DND-41 (cell line): ENCODE results near the gene OCA2.

Experiments
- ATAC-seq: fragments of 200-7000 bp; cut with Tn5 transposase; 3 replicates; pipeline ENCODE4 v1.9.1; 2021; ENCODE audit warnings: low read depth; ENCODE audit not compliant: insufficient read depth
- DNase-seq: peaks from one replicate; pipeline ENCODE4 v3.0.0-alpha.2; 2020
- H2AFZ ChIP-seq: 2 replicates; pipeline ENCODE4 v1.6.0; 2012; ENCODE audit warnings: low read depth, low read length
- H3K27ac ChIP-seq: 2 replicates; pipeline ENCODE4 v1.5.1; 2012; ENCODE audit warnings: low read length, inconsistent platforms
- H3K27me3 ChIP-seq: fragments of 200-600 bp; sonication (generic); 2 replicates; pipeline ENCODE4 v1.6.0; 2012; ENCODE audit warnings: low read length, mild to moderate bottlenecking, inconsistent platforms; ENCODE audit not compliant: insufficient read depth, poor library complexity
- H3K36me3 ChIP-seq: 2 replicates; pipeline ENCODE4 v1.5.1; 2012; ENCODE audit warnings: low read length, inconsistent platforms; ENCODE audit not compliant: insufficient read depth
- H3K4me1 ChIP-seq: 2 replicates; pipeline ENCODE4 v1.5.1; 2012; ENCODE audit warnings: mild to moderate bottlenecking, low read length; ENCODE audit not compliant: insufficient read depth
- H3K4me2 ChIP-seq: 2 replicates; pipeline ENCODE4 v1.6.0; 2012; ENCODE audit warnings: mild to moderate bottlenecking, moderate library complexity, low read length, inconsistent platforms; ENCODE audit not compliant: insufficient read depth
- H3K4me3 ChIP-seq, 2 experiments: fragments of 200-600 bp in 1 of 2; shearing (Covaris generic) in 1 of 2; 2 replicates each; pipeline ENCODE4 v1.5.1; 2012 to 2016; ENCODE audit warnings: inconsistent platforms in 2 of 2, low read length in 2 of 2, mild to moderate bottlenecking in 2 of 2, low read depth in 1 of 2, moderate library complexity in 1 of 2
- H3K79me2 ChIP-seq: 2 replicates; pipeline ENCODE4 v1.6.0; 2012; ENCODE audit warnings: low read length, inconsistent platforms; ENCODE audit not compliant: insufficient read depth
- H3K9ac ChIP-seq: 2 replicates; pipeline ENCODE4 v1.6.0; 2012; ENCODE audit warnings: low read depth, mild to moderate bottlenecking, inconsistent platforms, low read length, moderate library complexity
- H3K9me3 ChIP-seq: 2 replicates; pipeline ENCODE4 v1.5.1; 2012; ENCODE audit warnings: low read length, moderate library complexity, mild to moderate bottlenecking, inconsistent platforms; ENCODE audit not compliant: insufficient read depth, severe bottlenecking
- H4K20me1 ChIP-seq: 2 replicates; pipeline ENCODE4 v1.6.0; 2012; ENCODE audit warnings: low read length; ENCODE audit not compliant: insufficient read depth
- EZH2 ChIP-seq: IDR thresholded peaks from 3 replicates; pipeline ENCODE4 v1.6.1; 2012; ENCODE audit warnings: borderline replicate concordance, low read depth, mild to moderate bottlenecking, moderate library complexity, low read length, inconsistent platforms; ENCODE audit not compliant: severe bottlenecking
- TF ChIP-seq, protein P1 (sequence below): IDR thresholded peaks from 2 replicates; pipeline ENCODE4 v1.5.1; 2012; ENCODE audit warnings: borderline replicate concordance, low read length, moderate library complexity, mild to moderate bottlenecking; ENCODE audit not compliant: poor library complexity, severe bottlenecking; ENCODE audit errors: extremely low read depth

The OCA2 gene

DNA sequence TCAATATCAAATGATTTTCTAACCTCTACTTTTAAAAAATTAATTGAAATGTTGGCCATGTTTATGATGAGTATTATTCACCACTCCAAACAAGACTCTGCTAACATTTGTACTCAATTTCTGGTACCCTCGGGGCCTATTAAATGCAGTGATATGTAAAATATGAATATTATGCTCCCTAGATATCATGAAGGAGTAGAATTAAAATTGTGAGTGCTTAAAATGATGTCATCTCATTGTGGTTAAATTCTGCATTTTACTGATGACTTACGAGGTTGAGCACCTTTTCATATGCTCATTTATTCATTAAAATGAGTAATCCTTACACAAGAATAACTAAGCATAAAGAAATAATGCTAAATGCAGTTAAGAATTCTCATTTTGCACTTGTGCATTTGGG, 159.9 kb downstream of the OCA2 start:
- Histone ChIP-seq H4K20me1 (no peaks in the 10 kb centered on the region), H3K27me3 (no peaks in the 10 kb centered on the region), H3K27ac (no peak overlapping the region), H3K79me2 (no peaks in the 10 kb centered on the region), H3K4me2 (no peak overlapping the region), H3K4me1 (no peaks in the 10 kb centered on the region), H3K4me3 (no peak overlapping the region), H3K9ac (no peak overlapping the region), H3K36me3 (no peaks in the 10 kb centered on the region), H2AFZ (no peak overlapping the region), H3K9me3 (no peaks in the 10 kb centered on the region)
- no peak for ATAC-seq
- no peak for DNase-seq
- TF ChIP-seq, protein P1, sequence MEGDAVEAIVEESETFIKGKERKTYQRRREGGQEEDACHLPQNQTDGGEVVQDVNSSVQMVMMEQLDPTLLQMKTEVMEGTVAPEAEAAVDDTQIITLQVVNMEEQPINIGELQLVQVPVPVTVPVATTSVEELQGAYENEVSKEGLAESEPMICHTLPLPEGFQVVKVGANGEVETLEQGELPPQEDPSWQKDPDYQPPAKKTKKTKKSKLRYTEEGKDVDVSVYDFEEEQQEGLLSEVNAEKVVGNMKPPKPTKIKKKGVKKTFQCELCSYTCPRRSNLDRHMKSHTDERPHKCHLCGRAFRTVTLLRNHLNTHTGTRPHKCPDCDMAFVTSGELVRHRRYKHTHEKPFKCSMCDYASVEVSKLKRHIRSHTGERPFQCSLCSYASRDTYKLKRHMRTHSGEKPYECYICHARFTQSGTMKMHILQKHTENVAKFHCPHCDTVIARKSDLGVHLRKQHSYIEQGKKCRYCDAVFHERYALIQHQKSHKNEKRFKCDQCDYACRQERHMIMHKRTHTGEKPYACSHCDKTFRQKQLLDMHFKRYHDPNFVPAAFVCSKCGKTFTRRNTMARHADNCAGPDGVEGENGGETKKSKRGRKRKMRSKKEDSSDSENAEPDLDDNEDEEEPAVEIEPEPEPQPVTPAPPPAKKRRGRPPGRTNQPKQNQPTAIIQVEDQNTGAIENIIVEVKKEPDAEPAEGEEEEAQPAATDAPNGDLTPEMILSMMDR = no peak
- no peak for TF ChIP-seq EZH2

DNA sequence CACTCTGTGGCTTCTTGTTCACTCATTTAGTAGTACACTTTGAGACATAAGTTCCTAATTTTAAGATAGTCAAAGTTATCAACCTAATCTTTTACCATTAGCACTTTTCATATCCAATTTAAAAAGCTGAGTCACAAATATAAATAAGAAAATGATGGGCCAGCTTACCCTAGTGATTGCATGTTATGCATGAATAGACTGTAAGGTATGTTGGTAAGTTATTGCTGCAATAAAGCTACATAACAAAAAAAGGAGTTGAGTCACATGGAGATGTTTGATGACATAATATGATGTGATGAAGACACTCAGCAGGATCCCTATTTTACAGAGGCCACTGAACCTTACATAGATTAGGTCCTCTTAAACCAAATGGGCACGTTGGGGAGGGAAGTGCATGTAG, 161.3 kb downstream of the OCA2 start:
- no peaks in the 10 kb centered on the region for H4K20me1 ChIP-seq
- no peak for ATAC-seq
- no peak overlapping the region for H3K4me3 ChIP-seq
- H3K9ac ChIP-seq = no peak overlapping the region
- H3K79me2 ChIP-seq = no peaks in the 10 kb centered on the region
- no peaks in the 10 kb centered on the region for H3K36me3 ChIP-seq
- H3K4me2 ChIP-seq = no peak overlapping the region
- no peaks in the 10 kb centered on the region for H3K27me3 ChIP-seq
- DNase-seq = no peak
- no peak for TF ChIP-seq EZH2
- TF ChIP-seq, protein P1 = no peak
- H3K9me3 ChIP-seq = no peaks in the 10 kb centered on the region
- H3K4me1 ChIP-seq = no peaks in the 10 kb centered on the region
- no peak overlapping the region for H2AFZ ChIP-seq
- H3K27ac ChIP-seq = no peak overlapping the region

DNA sequence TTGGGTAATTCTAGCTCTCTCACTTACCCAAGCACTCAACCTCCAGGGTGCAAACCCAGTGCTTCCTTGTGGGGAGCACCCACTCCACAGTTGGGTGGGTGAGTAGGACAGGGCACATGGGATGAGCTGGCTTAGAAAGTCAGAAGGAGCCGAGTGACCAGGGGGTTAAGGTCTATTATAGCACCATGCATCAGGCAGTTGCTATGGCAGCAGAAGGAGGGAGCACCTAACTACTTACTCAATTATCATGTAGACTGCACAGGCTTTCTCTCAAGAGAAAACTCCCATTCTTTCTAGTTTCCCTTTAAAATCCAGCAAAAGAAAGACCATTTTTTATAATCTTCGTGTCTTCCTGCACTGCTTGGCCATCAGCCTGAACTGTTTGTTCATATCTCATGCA, 163.0 kb downstream of the OCA2 start:
- Histone ChIP-seq H3K4me1 (no peaks in the 10 kb centered on the region), H3K79me2 (no peaks in the 10 kb centered on the region), H4K20me1 (no peaks in the 10 kb centered on the region), H2AFZ (no peak overlapping the region), H3K27me3 (no peaks in the 10 kb centered on the region), H3K4me2 (no peak overlapping the region), H3K9me3 (no peaks in the 10 kb centered on the region), H3K9ac (no peak overlapping the region), H3K4me3 (no peak overlapping the region), H3K27ac (no peak overlapping the region), H3K36me3 (no peaks in the 10 kb centered on the region)
- TF ChIP-seq EZH2 = no peak
- TF ChIP-seq, protein P1 = no peak
- DNase-seq = no peak
- ATAC-seq = no peak

DNA sequence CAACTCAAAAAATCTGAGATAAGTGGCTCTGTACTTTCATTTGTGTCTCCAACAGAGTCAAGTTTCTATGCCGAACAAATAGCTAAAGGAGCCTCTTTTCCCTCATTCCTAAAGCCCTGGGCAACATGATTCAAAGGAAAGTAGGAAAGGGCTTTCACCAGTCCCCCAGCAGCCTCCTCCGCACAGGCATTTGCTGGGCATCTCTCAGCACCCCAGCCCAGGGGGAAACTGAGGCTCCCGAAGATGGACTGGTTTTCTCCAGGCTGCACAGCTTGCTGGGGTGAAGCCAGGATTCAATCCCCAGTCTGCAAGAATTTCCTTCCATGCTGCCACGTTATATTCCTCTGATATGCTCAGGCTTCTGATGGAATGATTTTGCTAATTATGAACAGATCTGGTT, 163.8 kb downstream of the OCA2 start:
- no peaks in the 10 kb centered on the region for H4K20me1 ChIP-seq
- no peak overlapping the region for H3K9ac ChIP-seq
- H3K27me3 ChIP-seq = no peaks in the 10 kb centered on the region
- ATAC-seq = no peak
- H3K4me1 ChIP-seq = no peaks in the 10 kb centered on the region
- no peak overlapping the region for H3K4me2 ChIP-seq
- H3K79me2 ChIP-seq = no peaks in the 10 kb centered on the region
- DNase-seq = no peak
- H3K36me3 ChIP-seq = no peaks in the 10 kb centered on the region
- no peaks in the 10 kb centered on the region for H3K9me3 ChIP-seq
- no peak for TF ChIP-seq EZH2
- TF ChIP-seq, protein P1 = no peak
- no peak overlapping the region for H2AFZ ChIP-seq
- no peak overlapping the region for H3K27ac ChIP-seq
- no peak overlapping the region for H3K4me3 ChIP-seq
